ENCODE results near the gene GCNT2. TPM values are rescaled to one million over a fixed set of nuclear protein-coding genes. Genes with fewer than 3 reads are reported as not detected.
"Not testable (repeated sequence)": the region's sequence is repeated elsewhere in the genome, so short reads cannot be mapped to it uniquely, and the experiment has no call there.

The GCNT2 gene
- total and polyA plus RNA-seq, 2 donors (not counting 1 experiment from before 2014, with no cell fraction given) = 1.3 to 2.1 TPM

- TF ChIP-seq CTCF (conservative IDR thresholded peaks at IDR 0.05 in 1 of 2, IDR thresholded peaks at IDR 0.05 in 1 of 2; ENCODE audit: low read depth in 1 of 2, low read length in 2 of 2) (no peak), EZH2 (IDR thresholded peaks at IDR 0.05; ENCODE audit: low read length, missing control alignments) (no peak)
- Histone ChIP-seq H3K9me3 (ENCODE audit: control insufficient read depth, insufficient read depth, low read depth, low read length) (no peaks in the 10 kb centered on the region), H3K4me2 (ENCODE audit: extremely low read depth, insufficient read depth, low read length) (no peak overlapping the region), H3K9ac (ENCODE audit: insufficient read depth, low read length) (no peak overlapping the region), H3K4me1 (ENCODE audit: control insufficient read depth, extremely low read depth, insufficient read depth, low read length) (no peaks in the 10 kb centered on the region), H3K79me2 (ENCODE audit: control insufficient read depth, insufficient read depth, low read length) (no peaks in the 10 kb centered on the region), H3K27ac (ENCODE audit: insufficient read depth, low read length) (no peak overlapping the region), H3K4me3 (replicated peaks in 1 of 4; ENCODE audit: control extremely low read depth in 1 of 4, insufficient read depth in 1 of 4, low read depth in 3 of 4, low read length in 4 of 4) (no peak overlapping the region), H3K36me3 (ENCODE audit: control insufficient read depth, insufficient read depth, low read length) (no peaks in the 10 kb centered on the region), H4K20me1 (ENCODE audit: control insufficient read depth, extremely low read depth, insufficient read depth, low read length) (no peaks in the 10 kb centered on the region), H2AFZ (ENCODE audit: low read length) (no peak overlapping the region), H3K27me3 (ENCODE audit: control insufficient read depth, insufficient read depth, low read length) (no peaks in the 10 kb centered on the region)
- DNase-seq (ENCODE audit: low read depth in 2 of 2) = no peak
Observed at GRCh38 chr6:10655508-10656055, 134.4 kb downstream of the GCNT2 start.

GRCh38 chr6:10658910-10659698 is 138.0 kb downstream of the GCNT2 start:
- no peak for DNase-seq (ENCODE audit: low read depth in 2 of 2)
- no peak overlapping the region for H3K4me2 ChIP-seq (ENCODE audit: extremely low read depth, insufficient read depth, low read length)
- H3K36me3 ChIP-seq (ENCODE audit: control insufficient read depth, insufficient read depth, low read length) = no peaks in the 10 kb centered on the region
- H3K4me1 ChIP-seq (ENCODE audit: control insufficient read depth, extremely low read depth, insufficient read depth, low read length) = no peaks in the 10 kb centered on the region
- H3K9me3 ChIP-seq (ENCODE audit: control insufficient read depth, insufficient read depth, low read depth, low read length) = no peaks in the 10 kb centered on the region
- no peak overlapping the region for H3K9ac ChIP-seq (ENCODE audit: insufficient read depth, low read length)
- H3K27me3 ChIP-seq (ENCODE audit: control insufficient read depth, insufficient read depth, low read length) = no peaks in the 10 kb centered on the region
- H3K4me3 ChIP-seq (replicated peaks in 1 of 4; ENCODE audit: control extremely low read depth in 1 of 4, insufficient read depth in 1 of 4, low read depth in 3 of 4, low read length in 4 of 4) = peak overlapping the region in 2 of 4 experiments; percentile 24 to 48
- no peak overlapping the region for H2AFZ ChIP-seq (ENCODE audit: low read length)
- TF ChIP-seq CTCF (conservative IDR thresholded peaks at IDR 0.05 in 1 of 2, IDR thresholded peaks at IDR 0.05 in 1 of 2; ENCODE audit: low read depth in 1 of 2, low read length in 2 of 2) = no peak
- TF ChIP-seq EZH2 (IDR thresholded peaks at IDR 0.05; ENCODE audit: low read length, missing control alignments) = no peak
- H3K79me2 ChIP-seq (ENCODE audit: control insufficient read depth, insufficient read depth, low read length) = no peaks in the 10 kb centered on the region
- H3K27ac ChIP-seq (ENCODE audit: insufficient read depth, low read length) = no peak overlapping the region
- H4K20me1 ChIP-seq (ENCODE audit: control insufficient read depth, extremely low read depth, insufficient read depth, low read length) = no peaks in the 10 kb centered on the region

DNA sequence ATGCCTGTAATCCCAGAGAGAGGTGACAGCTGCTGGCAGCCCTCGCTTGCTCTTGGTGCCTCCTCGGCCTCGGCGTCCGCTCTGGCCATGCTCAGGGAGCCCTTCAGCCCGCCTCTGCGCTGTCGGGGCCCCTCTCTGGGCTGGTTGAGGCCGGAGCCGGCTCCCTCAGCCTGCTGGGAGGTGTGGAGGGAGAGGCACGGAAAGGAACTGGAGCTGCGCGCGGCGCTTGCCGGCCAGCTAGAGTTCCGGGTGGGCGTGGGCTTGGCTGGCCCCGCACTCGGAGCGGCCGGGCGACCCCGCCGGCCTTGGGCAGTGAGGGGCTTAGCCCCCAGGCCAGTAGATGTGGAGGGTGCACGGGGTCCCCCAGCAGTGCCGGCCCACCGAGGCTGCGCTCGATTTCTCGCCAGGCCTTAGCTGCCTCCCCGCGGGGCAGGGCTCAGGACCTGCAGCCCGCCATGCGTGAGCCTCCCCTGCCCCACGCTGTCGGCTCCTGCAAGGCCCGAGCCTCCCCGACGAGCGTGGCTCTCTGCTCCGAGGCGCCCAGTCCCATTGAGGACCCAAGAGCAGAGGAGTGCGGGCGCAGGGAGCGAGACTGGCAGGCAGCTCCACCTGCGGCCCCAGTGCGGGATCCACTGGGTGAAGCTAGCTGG is 138.7 kb downstream of the GCNT2 start:
- H3K4me1 ChIP-seq (ENCODE audit: control insufficient read depth, extremely low read depth, insufficient read depth, low read length) = no peaks in the 10 kb centered on the region
- peak overlapping the region in 2 of 4 experiments; percentile 24 to 48 for H3K4me3 ChIP-seq (replicated peaks in 1 of 4; ENCODE audit: control extremely low read depth in 1 of 4, insufficient read depth in 1 of 4, low read depth in 3 of 4, low read length in 4 of 4)
- no peaks in the 10 kb centered on the region for H3K27me3 ChIP-seq (ENCODE audit: control insufficient read depth, insufficient read depth, low read length)
- no peaks in the 10 kb centered on the region for H4K20me1 ChIP-seq (ENCODE audit: control insufficient read depth, extremely low read depth, insufficient read depth, low read length)
- H3K27ac ChIP-seq (ENCODE audit: insufficient read depth, low read length) = no peak overlapping the region
- DNase-seq (ENCODE audit: low read depth in 2 of 2) = no peak
- H3K36me3 ChIP-seq (ENCODE audit: control insufficient read depth, insufficient read depth, low read length) = no peaks in the 10 kb centered on the region
- TF ChIP-seq CTCF (conservative IDR thresholded peaks at IDR 0.05 in 1 of 2, IDR thresholded peaks at IDR 0.05 in 1 of 2; ENCODE audit: low read depth in 1 of 2, low read length in 2 of 2) = no peak
- no peak for TF ChIP-seq EZH2 (IDR thresholded peaks at IDR 0.05; ENCODE audit: low read length, missing control alignments)
- H3K4me2 ChIP-seq (ENCODE audit: extremely low read depth, insufficient read depth, low read length) = no peak overlapping the region
- H3K79me2 ChIP-seq (ENCODE audit: control insufficient read depth, insufficient read depth, low read length) = no peaks in the 10 kb centered on the region
- no peak overlapping the region for H2AFZ ChIP-seq (ENCODE audit: low read length)
- no peaks in the 10 kb centered on the region for H3K9me3 ChIP-seq (ENCODE audit: control insufficient read depth, insufficient read depth, low read depth, low read length)
- no peak overlapping the region for H3K9ac ChIP-seq (ENCODE audit: insufficient read depth, low read length)

DNA sequence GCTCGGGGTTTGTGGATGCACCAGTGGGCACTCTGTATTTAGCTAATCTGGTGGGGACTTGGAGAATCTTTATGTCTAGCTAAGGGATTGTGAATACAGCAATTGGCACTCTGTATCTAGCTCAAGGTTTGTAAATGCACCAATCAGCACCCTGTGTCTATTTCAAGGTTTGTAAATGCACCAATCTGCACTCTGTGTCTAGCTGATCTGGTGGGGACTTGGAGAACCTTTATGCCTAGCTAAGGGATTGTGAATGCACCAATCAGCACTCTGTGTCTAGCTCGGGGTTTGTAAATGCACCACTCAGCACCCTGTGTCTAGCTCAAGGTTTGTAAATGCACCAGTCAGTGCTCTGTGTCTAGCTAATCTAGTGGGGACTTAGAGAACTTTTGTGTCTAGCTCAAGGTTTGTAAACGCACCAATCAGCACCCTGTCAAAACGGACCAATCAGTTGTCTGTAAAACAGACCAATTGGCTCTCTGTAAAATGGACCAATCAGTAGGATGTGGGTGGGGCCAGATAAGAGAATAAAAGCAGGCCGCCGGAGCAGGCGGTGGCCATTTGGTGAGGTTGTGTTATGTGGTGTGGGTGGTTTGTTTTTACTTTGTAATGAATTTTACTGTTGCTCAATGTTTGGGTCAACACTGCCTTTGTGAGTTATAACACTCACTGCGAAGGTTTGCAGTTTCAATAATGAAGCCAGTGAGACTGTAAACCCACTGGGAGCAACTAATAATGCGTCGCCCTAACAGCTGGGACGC is 139.5 kb downstream of the GCNT2 start:
- not testable (repeated sequence) for H3K4me3 ChIP-seq (replicated peaks in 1 of 4; ENCODE audit: control extremely low read depth in 1 of 4, insufficient read depth in 1 of 4, low read depth in 3 of 4, low read length in 4 of 4); H3K27me3 ChIP-seq (ENCODE audit: control insufficient read depth, insufficient read depth, low read length); H2AFZ ChIP-seq (ENCODE audit: low read length); H3K9ac ChIP-seq (ENCODE audit: insufficient read depth, low read length); DNase-seq (ENCODE audit: low read depth in 2 of 2); H3K9me3 ChIP-seq (ENCODE audit: control insufficient read depth, insufficient read depth, low read depth, low read length); H3K36me3 ChIP-seq (ENCODE audit: control insufficient read depth, insufficient read depth, low read length); H3K79me2 ChIP-seq (ENCODE audit: control insufficient read depth, insufficient read depth, low read length); H4K20me1 ChIP-seq (ENCODE audit: control insufficient read depth, extremely low read depth, insufficient read depth, low read length); H3K4me1 ChIP-seq (ENCODE audit: control insufficient read depth, extremely low read depth, insufficient read depth, low read length); H3K4me2 ChIP-seq (ENCODE audit: extremely low read depth, insufficient read depth, low read length); H3K27ac ChIP-seq (ENCODE audit: insufficient read depth, low read length)

Data from fibroblast of lung (primary cell).